GM12874 (cell line): ENCODE results near the gene SLC35G6.

ENCODE experiments used
- CTCF ChIP-seq: IDR thresholded peaks from 2 replicates; pipeline ENCODE4 v1.5.1; 2011; ENCODE audit warnings: low read depth, mild to moderate bottlenecking, control low read depth, low read length, moderate library complexity; ENCODE audit not compliant: insufficient read depth

SLC35G6 gene

GRCh38 chr17:7499161-7499560, 17.9 kb downstream of the SLC35G6 start:
- no peak for TF ChIP-seq CTCF

- no peak for TF ChIP-seq CTCF
These were observed 20.5 kb downstream of the SLC35G6 start for GRCh38 chr17:7501729-7502128.

GRCh38 chr17:7502171-7502847, 21.1 kb downstream of the SLC35G6 start:
- TF ChIP-seq CTCF: no peak

GRCh38 chr17:7502987-7503386, 21.7 kb downstream of the SLC35G6 start:
- TF ChIP-seq CTCF: peak; percentile 39; the same call in 1 of the 2 replicates

- no peak for TF ChIP-seq CTCF
These were observed 22.3 kb downstream of the SLC35G6 start for GRCh38 chr17:7503521-7503920.

- no peak for TF ChIP-seq CTCF
These were observed 26.9 kb downstream of the SLC35G6 start for GRCh38 chr17:7508145-7508544.

- TF ChIP-seq CTCF: no peak
These were observed 27.6 kb downstream of the SLC35G6 start for GRCh38 chr17:7508846-7509245.
